Measurements from ENCODE around the gene NEDD9. TPM values are rescaled to one million over a fixed set of nuclear protein-coding genes. Genes with fewer than 3 reads are reported as not detected.

Gene NEDD9
- total RNA-seq, 1 experiment from 2014 or later: 4.4 TPM

- no peaks in the 10 kb centered on the region for H3K9me3 Mint-ChIP-seq (ENCODE audit: unreplicated experiment)
- no peak for TF ChIP-seq CTCF (IDR thresholded peaks at IDR 0.05; ENCODE audit: unreplicated experiment)
- no peak for DNase-seq (ENCODE audit: unreplicated experiment)
- H3K27me3 Mint-ChIP-seq (ENCODE audit: insufficient read depth, unreplicated experiment): no peaks in the 10 kb centered on the region
- no peak overlapping the region for H3K4me3 Mint-ChIP-seq (ENCODE audit: unreplicated experiment)
- POLR2A ChIA-PET: no interaction called here
- peaks cover 18% of the 10 kb centered on the region for H3K4me1 Mint-ChIP-seq (ENCODE audit: insufficient read depth, unreplicated experiment)
- intact Hi-C loops (cut with micrococcal nuclease): no loop called here
- no TSS peak for BruUV-seq (replicated peaks)
- H3K27ac Mint-ChIP-seq (ENCODE audit: low read depth, unreplicated experiment): no peak overlapping the region
- H3K36me3 Mint-ChIP-seq (ENCODE audit: insufficient read depth, unreplicated experiment): no peaks in the 10 kb centered on the region
- CTCF ChIA-PET: interaction anchor here (0.6 to 1.0 kb wide), 2 partner anchors 23 to 31 kb away, joined by 3 read pairs; no protein-coding TSS in a partner anchor
Observed at GRCh38 chr6:11202513-11203305, 29.8 kb downstream of the NEDD9 start.

- intact Hi-C loops (cut with micrococcal nuclease): no loop called here
- Mint-ChIP-seq H3K36me3 (ENCODE audit: insufficient read depth, unreplicated experiment) (no peaks in the 10 kb centered on the region), H3K27ac (ENCODE audit: low read depth, unreplicated experiment) (no peak overlapping the region)
Observed at GRCh38 chr6:11201772-11202512, 30.5 kb downstream of the NEDD9 start.

GRCh38 chr6:11201015-11201414, 31.5 kb downstream of the NEDD9 start:
- intact Hi-C loops (cut with micrococcal nuclease): no loop called here
- ChIA-PET POLR2A (interaction anchor here (0.9 kb wide), 1 partner anchor 57 kb away, joined by 4 read pairs; no protein-coding TSS in a partner anchor), CTCF (interaction anchor here (1.1 kb wide), 1 partner anchor 249 kb away, joined by 4 read pairs; no protein-coding TSS in a partner anchor)
- Mint-ChIP-seq H3K9me3 (ENCODE audit: unreplicated experiment) (no peaks in the 10 kb centered on the region), H3K27ac (ENCODE audit: low read depth, unreplicated experiment) (no peak overlapping the region), H3K36me3 (ENCODE audit: insufficient read depth, unreplicated experiment) (no peaks in the 10 kb centered on the region), H3K4me3 (ENCODE audit: unreplicated experiment) (no peak overlapping the region), H3K4me1 (ENCODE audit: insufficient read depth, unreplicated experiment) (peaks cover 5% of the 10 kb centered on the region), H3K27me3 (ENCODE audit: insufficient read depth, unreplicated experiment) (no peaks in the 10 kb centered on the region)
- TF ChIP-seq CTCF (IDR thresholded peaks at IDR 0.05; ENCODE audit: unreplicated experiment): no peak
- no peak for DNase-seq (ENCODE audit: unreplicated experiment)
- no TSS peak for BruUV-seq (replicated peaks)

More at GRCh38 chr6:11201772-11202512, 30.5 kb downstream of the NEDD9 start:
- Mint-ChIP-seq H3K4me1 (ENCODE audit: insufficient read depth, unreplicated experiment) (peaks cover 10% of the 10 kb centered on the region), H3K4me3 (ENCODE audit: unreplicated experiment) (no peak overlapping the region), H3K27me3 (ENCODE audit: insufficient read depth, unreplicated experiment) (no peaks in the 10 kb centered on the region), H3K9me3 (ENCODE audit: unreplicated experiment) (no peaks in the 10 kb centered on the region)
- POLR2A ChIA-PET: no interaction called here
- no TSS peak for BruUV-seq (replicated peaks)
- no peak for DNase-seq (ENCODE audit: unreplicated experiment)
- TF ChIP-seq CTCF (IDR thresholded peaks at IDR 0.05; ENCODE audit: unreplicated experiment): no peak
- CTCF ChIA-PET: interaction anchor here (0.6 to 1.0 kb wide), 2 partner anchors 22 to 30 kb away, joined by 3 read pairs; no protein-coding TSS in a partner anchor

- no peak overlapping the region for H3K27ac Mint-ChIP-seq (ENCODE audit: low read depth, unreplicated experiment)
- no peak for DNase-seq (ENCODE audit: unreplicated experiment)
- no peak for TF ChIP-seq CTCF (IDR thresholded peaks at IDR 0.05; ENCODE audit: unreplicated experiment)
- no peaks in the 10 kb centered on the region for H3K36me3 Mint-ChIP-seq (ENCODE audit: insufficient read depth, unreplicated experiment)
- CTCF ChIA-PET: interaction anchor here (1.1 kb wide), 1 partner anchor 249 kb away, joined by 4 read pairs; no protein-coding TSS in a partner anchor
- no TSS peak for BruUV-seq (replicated peaks)
- no peaks in the 10 kb centered on the region for H3K9me3 Mint-ChIP-seq (ENCODE audit: unreplicated experiment)
- H3K4me3 Mint-ChIP-seq (ENCODE audit: unreplicated experiment): no peak overlapping the region
- POLR2A ChIA-PET: interaction anchor here (0.9 kb wide), 1 partner anchor 58 kb away, joined by 4 read pairs; no protein-coding TSS in a partner anchor
- peaks cover 5% of the 10 kb centered on the region for H3K4me1 Mint-ChIP-seq (ENCODE audit: insufficient read depth, unreplicated experiment)
- no peaks in the 10 kb centered on the region for H3K27me3 Mint-ChIP-seq (ENCODE audit: insufficient read depth, unreplicated experiment)
- intact Hi-C loops (cut with micrococcal nuclease): no loop called here
Observed at GRCh38 chr6:11200356-11200755, 32.1 kb downstream of the NEDD9 start.

All from MCF 10A (cell line).